HG02763 (cell line): Measurements from ENCODE around the gene PRDM16.
"Not testable (repeated sequence)": the region's sequence is repeated elsewhere in the genome, so short reads cannot be mapped to it uniquely, and the experiment has no call there.

Source experiments
- ATAC-seq: cut with Tn5 transposase; IDR thresholded peaks from one replicate; pipeline ENCODE4 v1.9.1; 2021; ENCODE audit warnings: mild to moderate bottlenecking, moderate library complexity; ENCODE audit not compliant: unreplicated experiment

PRDM16 gene

GRCh38 chr1:3156936-3157335 is 87.9 kb downstream of the PRDM16 start:
- ATAC-seq, result no peak

- no peak for ATAC-seq
Measured at GRCh38 chr1:3158347-3158746, 89.3 kb downstream of the PRDM16 start.

- no peak for ATAC-seq
Measured at GRCh38 chr1:3159121-3159520, 90.1 kb downstream of the PRDM16 start.

- ATAC-seq, result no peak
Measured at GRCh38 chr1:3159996-3160395, 91.0 kb downstream of the PRDM16 start.

GRCh38 chr1:3160647-3161145 is 91.7 kb downstream of the PRDM16 start:
- ATAC-seq, result no peak

GRCh38 chr1:3161176-3161840 is 92.3 kb downstream of the PRDM16 start:
- no peak for ATAC-seq

GRCh38 chr1:3162322-3162882 is 93.4 kb downstream of the PRDM16 start:
- no peak for ATAC-seq

- ATAC-seq, result no peak
Measured at GRCh38 chr1:3163356-3163755, 94.4 kb downstream of the PRDM16 start.

GRCh38 chr1:3164671-3165070 is 95.7 kb downstream of the PRDM16 start:
- no peak for ATAC-seq

GRCh38 chr1:3165189-3165588 is 96.2 kb downstream of the PRDM16 start:
- ATAC-seq, result not testable (repeated sequence)

GRCh38 chr1:3166206-3166918 is 97.4 kb downstream of the PRDM16 start:
- ATAC-seq, result no peak

GRCh38 chr1:3167255-3167654 is 98.3 kb downstream of the PRDM16 start:
- no peak for ATAC-seq

- no peak for ATAC-seq
Measured at GRCh38 chr1:3168678-3169077, 99.7 kb downstream of the PRDM16 start.

- no peak for ATAC-seq
Measured at GRCh38 chr1:3169665-3170356, 100.8 kb downstream of the PRDM16 start.

GRCh38 chr1:3170561-3171453 is 101.8 kb downstream of the PRDM16 start:
- no peak for ATAC-seq

- ATAC-seq, result no peak
Measured at GRCh38 chr1:3171761-3172160, 102.8 kb downstream of the PRDM16 start.

- no peak for ATAC-seq
Measured at GRCh38 chr1:3172431-3173380, 103.7 kb downstream of the PRDM16 start.

GRCh38 chr1:3173381-3173980 is 104.5 kb downstream of the PRDM16 start:
- ATAC-seq, result no peak
